DMS79 (cell line): ENCODE results near the gene FSCN2.

Experiments used
- DNase-seq: peaks from one replicate; lab custom pipeline; 2025; lab: John Stamatoyannopoulos, UW

Gene FSCN2

DNA sequence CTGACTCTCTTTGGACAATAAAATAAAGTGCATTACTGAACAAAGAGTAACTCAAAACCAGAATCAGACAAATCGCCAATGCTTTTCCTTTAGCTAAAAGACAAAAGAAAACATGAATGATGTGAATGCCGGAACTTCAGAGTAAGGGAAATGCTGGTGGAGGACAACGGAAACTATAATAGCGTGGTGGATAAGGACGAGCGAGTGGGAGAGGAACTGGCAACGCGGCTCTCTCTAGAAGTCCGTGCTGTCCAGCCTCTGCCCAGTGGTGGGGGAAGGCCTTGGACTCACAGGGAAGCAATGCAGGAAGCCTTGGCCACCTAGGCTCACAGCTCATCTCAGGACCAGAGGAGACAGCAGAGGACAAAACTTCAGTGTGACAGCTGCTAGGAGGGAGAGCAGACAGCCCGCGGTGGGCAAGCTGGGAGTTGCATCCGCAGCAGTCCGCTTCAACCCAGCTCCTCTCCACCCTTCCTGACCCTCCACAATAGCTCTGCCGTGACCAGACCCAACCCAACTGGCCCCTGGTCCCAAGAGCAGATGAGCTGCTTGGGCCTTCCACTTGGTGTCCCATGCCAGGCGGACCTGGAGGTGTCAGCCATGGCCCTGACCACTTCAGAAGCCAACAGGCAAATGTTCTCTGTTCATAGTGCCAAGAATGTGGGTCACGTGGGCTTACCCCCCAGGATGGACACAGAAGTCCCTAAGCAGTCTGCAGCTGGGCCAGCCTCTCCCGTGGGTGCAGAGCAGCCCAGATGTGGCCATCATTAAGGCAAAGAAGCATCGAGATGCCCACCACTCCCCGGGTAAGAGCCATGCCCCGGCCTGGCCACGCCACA lies 29.3 kb downstream of the FSCN2 start:
- DNase-seq: no peak

DNA sequence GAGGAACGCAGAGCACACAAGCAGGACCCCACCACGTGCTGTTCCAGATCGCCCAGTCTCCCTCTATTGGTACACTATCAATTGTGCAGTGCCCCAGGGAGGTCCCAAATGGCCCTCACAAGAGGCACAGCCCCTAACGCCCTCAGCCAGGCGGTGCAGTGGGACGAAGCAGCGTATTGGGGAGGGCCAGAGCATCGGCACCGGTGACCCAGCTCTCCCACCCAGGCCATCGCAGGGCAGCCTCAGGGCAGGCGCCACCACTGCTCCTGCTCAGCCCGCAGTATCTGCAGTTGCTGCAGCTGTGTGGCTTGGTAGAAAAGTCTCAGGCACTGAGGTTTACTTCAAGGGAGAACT lies 29.9 kb downstream of the FSCN2 start:
- no peak for DNase-seq

DNA sequence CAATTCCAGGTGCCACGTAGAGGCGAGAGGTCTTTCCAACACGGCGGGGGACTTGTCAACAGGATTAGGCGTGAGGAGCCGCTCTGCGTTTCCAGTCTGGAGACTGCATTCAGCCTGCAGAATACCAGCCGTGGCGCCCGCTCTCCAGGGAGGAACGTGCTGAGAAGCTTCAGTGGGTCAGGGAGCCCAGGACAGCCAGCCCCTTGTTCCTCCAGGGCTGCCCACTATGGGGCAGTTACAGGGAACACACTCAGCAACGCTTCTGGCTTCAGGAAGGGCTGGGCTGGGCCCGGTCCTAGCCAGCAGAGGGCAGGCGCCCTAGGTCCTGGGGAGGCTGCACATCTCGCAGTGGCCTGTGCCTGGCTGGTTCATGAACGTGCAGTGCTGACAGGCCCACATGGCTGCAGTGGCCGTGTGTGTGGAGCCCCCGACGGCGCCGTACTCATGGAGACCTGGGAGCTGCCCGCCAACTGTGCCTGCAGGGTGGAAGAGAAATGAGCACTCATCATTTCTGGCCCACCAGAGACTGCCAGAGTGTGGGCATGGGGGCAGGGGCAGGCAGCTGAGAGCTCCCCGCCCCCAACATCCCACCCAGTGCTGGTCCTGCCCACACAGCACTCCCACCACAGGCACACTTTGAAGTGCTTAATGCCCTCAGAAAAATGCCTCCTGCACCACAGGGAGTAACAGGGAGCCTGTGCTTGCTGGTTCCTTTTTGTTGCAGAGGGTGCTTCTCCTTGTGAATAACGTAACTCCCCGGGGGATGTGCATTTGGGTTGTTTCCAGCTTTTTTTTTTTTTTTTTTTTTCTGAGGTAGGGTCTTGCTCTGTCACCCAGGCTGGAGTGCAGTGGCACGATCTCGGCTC lies 31.0 kb downstream of the FSCN2 start:
- DNase-seq: no peak

DNA sequence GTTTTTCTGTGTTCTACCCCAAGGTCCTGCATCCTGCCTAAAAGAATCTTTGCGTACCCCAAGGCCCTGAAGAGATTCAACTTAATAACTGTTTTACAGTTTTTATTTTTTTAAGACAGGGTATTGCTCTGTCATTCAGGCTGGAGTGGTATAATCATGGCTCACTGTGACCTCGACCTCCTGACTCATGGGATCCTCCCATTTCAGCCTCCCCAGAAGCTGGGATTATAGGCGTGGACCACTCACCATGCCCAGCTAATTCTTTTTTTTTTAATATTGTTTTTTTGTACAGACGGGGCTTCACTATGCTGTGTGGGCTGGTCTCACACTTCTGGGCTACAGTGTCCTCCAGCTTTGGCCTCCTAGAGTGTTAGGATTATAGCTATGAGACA lies 33.3 kb downstream of the FSCN2 start:
- DNase-seq: no peak

DNA sequence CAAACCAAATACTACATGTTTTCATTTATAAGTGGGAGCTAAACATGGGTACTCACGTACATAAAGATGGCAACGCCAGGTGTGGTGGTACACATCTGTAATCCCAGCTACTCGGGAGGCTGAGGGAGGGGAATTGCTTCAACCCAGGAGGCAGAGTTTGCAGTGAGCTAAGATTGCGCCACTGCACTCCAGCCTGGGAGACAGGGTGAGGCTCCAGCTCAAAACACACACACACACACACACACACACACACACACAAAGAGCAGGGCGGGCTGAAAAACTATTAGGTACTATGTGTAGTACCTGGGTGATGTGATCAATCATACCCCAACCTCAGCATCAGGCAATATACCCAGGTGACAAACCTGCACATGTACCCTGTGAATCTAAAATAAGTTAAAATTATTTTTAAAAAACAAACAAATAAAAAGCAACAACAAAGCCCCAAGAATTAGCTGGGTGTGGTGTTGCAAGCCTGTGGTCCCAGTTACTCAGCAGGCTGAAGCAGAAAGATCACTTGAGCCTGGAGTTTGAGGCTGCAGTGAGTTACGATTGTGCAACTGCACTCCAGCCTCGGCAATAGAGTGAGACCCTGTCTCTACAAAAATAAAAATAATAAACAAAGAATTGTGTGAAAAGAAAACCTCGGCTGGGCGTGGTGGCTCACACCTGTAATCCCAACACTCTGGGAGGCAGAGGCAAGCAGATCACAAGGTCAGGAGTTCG lies 35.8 kb downstream of the FSCN2 start:
- no peak for DNase-seq

DNA sequence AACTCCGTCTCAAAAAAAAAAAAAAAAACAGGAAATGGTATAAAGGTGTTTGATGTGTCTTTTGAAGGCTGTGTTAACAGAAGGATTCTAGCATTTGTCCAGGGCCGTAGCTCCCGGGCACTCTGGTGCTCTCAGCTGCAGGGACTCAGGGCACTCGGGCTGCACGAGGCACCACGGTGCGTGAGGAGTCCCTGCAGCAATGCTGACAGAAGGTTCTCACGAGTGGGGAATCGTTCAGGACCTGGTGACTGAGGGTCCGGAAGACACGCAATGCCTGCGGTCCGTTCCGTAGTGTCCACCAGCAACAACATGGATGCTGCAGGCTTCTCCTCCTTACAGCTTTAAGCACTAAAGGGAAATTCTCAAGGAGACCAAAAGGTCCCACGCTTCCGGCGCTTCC lies 36.6 kb downstream of the FSCN2 start:
- DNase-seq: no peak

DNA sequence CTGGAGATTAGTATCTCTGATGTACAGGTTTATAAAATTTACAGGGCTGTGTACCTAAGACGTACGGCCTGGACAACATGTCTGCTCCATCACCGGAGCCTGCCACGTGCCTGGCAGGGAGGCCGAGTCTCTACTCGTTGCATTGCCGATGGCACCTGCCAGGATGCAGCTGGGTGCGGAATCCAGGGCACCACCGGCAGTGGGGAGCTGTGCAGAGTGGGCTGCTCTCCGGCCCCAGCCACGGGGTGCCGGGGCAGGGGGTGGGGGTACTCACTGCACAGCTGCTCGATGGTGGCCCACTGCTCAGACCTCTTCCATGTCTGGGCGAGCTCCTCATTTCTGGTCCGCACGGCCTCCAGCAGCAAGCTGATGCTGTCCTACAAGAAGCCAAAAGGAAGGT lies 37.1 kb downstream of the FSCN2 start:
- no peak for DNase-seq

DNA sequence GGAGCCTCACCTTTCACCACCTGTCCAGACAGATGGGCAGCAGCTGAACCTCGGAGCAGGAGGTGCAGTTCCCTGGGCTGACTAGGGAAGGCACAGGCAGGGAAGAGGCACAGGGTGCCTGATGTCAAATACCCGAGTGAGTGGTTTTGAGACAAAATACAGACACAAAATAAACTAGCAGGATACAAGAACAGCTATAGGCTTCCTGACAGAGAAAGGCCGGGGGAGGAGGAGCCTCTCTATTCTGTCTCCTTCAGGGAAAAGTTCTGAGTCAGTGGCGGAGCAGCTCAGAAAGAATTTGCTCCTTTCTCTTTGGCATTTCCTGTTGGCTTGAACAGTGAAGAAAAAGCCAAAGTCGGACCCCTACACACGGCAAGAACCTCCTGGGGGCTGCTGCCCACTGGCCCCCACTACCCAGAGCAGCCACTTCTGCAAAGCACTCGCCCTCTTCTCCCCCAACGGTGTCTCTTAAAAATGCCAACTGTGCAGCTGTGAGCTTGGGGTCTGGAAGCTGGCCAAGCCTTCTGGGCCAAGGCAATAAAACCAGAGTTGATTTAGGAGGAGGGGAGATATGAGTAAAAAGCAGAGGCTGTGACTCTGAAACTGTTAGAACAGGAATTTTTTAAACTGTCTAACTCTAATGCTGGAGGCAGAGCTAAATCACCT lies 38.4 kb downstream of the FSCN2 start:
- peak; percentile 54 for DNase-seq

DNA sequence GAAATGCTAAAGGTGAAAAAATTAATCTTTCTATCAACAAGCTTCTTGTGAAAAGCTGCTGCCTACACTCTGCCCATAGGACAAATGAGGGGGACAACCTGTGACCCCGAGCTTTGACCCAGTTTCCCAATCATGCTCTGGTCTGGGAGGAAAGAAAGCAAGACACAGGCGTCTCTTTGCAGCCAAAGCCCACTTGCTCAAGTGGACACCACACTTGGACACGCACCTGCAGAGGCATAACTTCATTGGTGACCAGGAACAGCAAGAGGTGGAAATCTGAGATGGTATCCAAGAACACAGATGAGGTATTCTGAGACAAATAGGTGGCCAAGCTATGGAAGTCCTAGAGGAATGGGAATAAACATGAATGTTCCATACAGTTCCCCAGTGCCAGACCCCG lies 39.0 kb downstream of the FSCN2 start:
- DNase-seq: peak; percentile 19

DNA sequence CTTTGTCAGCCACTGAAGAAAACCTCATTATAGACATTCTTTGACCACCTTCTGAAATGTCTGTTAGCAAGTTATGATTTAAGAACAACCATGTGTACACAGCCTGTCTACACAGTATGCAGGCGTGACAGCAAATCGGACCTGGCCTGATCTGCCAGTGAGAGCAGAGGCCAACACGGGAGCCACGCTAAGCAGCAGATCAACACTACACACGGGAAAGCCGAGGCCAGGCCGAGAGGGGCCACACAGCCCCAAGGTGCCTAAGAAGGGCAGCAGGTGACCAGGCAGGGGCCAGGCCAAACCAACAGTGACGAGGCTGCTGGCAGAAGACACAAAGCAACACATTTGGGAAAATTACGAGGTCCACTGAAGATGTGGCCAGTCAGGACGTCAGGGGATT lies 40.2 kb downstream of the FSCN2 start:
- no peak for DNase-seq

DNA sequence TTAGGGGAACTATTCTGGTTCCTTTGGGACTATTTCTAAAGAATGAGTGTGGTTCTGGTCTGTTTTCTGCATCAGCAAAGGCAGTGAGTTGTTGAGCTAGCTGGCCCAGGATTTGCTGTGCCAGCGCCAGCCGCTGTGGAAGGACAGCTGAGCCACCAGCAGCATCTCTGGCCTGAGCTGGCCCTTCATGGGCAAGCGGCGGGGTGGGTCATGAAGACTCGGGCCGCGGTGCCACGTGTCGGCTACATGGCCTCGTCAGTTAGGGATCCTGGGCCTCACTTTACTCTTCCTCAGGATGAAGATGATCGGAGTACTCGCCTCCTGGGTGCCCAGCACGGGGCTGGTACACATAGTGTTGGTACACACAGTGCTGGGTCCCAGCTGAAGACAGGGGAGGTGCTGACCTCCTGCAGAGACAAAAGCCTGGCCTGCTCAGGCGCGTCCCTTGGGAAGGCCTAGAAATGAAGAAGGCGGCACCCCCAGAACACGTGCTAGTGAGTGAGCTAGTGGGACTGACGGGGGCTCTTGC lies 41.9 kb downstream of the FSCN2 start:
- DNase-seq: no peak

DNA sequence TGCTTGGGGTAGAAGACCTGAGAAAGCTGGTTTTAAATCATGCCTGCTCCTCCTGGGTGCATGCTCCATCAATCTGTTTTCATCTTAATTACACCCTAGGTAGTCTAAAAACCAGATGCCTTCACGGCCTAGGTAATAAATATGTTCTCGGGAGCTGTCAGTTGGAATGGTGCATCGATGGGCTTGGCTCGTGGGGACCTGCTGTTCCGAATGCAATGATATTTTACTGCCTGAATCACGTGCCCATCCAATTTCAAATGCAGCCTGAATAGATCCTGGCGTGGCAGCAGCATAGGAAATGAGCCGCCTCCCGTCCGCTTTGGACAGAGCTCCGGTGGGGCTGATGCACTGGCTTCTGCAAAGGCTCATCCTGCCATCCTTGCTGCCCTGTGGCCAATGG lies 42.8 kb downstream of the FSCN2 start:
- no peak for DNase-seq

DNA sequence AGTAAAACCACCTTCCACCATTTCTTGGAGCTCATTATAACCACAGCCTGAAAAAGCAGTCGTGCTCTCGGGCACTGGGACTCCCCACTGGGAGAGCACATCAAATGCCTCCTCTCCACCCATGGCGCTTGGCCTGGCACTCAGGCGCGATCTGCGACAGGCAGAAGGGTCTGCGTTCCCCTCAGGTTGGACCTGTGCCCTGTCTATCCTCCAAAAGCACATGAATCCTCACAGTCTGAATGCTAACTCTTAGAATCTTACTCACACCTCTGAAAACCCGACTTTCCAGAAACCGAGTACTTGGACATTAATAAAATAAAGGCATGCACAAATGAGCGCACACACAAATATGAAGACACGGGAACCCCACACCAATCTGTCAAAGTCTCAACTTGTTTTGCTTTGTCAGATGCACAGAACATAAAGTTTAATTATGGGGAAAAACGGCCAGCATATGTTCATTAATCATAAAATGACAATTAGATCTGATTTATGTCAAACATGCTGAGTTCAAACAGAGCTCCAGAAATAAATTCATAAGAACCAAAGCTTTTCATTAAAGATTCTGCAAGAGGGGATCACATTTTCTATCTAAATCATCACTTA lies 44.5 kb downstream of the FSCN2 start:
- no peak for DNase-seq

DNA sequence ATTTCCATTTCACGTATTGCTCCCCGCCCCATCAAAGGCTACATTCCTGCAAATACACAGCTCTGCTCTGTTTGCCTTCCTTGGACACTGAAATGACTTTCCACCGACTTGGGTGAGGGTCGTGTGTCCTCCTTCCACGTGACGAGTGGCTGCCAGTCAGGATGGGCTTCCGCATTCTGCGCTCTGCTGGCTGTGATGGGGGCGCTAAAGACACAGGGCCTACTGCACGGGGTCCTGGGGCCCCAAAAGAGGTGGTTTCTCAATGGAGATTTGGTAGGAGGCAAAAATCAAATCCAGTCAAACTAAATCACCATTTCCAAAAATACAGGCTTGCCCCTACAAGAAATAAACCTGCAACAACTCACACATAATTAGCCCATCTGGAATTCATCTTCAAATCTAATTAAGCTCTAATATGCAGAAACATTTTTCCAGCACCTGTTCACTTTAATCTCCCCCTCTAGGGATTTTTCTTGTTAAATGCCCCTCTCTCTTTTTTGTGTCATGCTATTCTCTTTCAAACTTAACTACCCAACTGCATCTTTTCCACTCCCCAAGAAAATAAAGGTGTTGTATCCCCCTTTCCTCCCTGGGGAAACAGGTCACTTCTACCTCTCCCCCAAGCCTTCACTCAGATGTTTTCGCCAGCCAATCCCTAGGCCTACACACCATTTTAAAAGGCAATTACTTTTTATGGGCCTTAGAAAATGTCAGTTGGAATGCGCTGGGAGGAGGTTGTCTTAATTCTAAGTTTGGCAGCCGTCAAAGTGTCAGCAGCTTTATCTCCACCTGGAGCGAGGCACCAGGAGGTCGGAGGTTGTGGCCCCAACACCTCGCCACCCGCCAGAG lies 45.8 kb downstream of the FSCN2 start:
- DNase-seq: no peak

DNA sequence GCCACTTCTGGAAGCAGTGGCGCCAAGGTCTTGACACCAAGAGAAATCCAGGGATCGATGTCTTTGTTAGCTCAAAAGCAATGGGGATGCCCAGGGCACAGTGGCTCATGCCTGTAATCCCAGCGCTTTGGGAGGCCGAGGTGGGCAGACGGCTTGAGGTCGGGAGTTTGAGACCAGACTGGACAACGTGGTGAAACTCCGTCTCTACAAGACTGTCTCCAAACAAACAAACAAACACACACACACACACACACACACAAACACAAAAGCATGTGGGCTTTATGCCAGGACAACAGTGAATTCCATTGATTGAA lies 46.4 kb downstream of the FSCN2 start:
- no peak for DNase-seq

DNA sequence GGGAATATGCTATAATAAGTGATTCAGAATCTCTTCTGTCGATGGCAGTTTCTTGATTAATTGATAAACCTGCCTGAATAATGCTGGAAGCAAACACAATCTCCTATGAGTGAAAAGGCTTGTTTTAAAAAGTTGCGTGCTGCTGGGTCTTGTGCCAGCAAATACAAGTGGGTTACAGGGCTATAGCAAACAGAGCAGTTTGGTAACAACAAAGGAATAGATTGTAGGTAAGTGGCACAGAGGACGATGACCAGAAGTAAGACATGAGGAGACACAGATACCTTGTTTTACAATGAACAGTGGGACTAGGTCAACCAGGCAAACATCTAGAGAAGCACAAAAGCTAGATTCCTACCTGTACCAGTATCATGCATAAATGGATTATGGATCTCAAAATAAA lies 47.7 kb downstream of the FSCN2 start:
- no peak for DNase-seq

DNA sequence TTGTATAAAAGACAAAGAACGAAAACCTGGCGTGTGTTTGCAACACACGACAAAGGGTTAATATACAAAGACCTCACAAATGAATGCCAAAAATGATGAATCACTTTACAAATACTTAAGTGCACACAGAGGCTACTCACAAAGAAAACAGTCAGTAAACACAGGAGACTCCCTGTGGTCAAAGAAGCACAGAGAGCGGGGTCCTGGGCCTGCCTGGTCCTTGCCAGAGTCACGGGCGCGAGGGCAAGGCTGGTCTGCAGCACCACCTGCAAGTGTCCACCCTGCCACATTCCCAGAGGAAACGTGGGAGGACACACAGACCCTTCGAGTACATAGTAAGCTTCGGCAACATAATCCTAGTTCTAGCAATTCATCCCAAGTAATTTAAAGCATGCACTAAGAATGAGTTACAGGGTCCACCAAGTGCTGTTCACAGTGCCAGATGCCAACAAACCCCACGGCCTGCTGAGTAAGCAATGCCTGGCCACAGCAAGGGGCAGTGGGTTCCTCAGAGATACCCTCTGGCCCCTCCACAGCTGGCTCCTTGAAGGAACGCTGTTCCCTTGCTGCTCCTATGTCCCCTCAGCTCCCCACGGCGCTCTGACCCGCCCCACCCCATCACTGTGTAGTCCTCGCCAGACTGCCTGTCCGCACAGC lies 48.6 kb downstream of the FSCN2 start:
- DNase-seq: no peak

DNA sequence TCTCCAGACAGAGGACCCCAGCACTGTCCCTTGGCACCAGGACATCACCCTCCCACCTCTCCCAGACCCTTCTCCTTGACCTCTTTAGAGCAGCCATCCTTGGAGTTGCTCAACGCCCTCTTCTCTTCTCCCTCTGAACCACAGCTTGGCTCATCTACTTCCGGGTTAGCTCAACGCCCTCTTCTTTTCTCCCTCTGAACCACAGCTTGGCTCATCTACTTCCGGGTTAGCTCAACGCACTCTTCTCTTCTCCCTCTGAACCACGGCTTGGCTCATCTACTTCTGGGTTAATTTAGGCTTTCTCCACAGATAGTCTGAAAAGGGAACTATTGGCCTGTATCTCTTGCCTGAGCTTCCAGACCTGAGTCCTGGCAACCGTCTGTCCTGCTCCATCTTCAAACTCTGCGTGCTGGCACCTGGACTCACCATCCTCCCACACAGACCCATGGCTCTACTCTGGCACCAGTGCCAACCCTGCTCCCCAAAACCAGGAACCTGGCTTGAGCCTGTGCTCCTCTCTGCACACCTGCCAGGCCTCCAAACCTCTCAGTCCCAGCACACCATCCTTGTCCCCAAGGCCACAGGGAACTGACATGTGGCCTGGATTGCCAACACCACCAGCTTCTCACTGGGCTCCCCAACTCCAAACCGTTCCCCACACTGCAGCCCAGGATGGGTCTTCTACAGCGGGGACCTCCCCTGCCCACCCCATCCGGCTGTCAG lies 49.3 kb downstream of the FSCN2 start:
- DNase-seq: no peak

DNA sequence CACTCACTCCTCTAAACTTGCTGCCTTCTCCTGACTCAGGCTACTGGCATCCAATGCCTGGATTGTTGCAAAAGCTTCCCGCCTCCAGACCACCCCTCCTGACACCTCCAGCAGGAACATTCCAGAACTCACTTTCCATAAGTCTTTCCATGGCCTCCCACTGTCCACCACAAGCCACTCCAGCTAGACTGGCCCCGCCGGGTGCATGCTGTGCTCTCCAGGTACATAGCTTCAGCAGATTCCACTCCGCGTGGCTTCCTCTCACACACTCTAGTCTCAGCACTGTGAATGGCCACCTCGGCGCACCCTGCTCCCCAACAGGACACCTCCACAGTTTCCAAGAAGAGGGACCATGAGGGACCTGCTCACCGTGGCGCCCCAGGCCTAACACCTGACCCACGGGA lies 49.9 kb downstream of the FSCN2 start:
- DNase-seq: no peak
